ENCODE measurements around the gene ANKRD13A.

GRCh38 chr12:110047297-110047940 is 48.2 kb downstream of the ANKRD13A start:
- no peak for TF ChIP-seq CTCF (IDR thresholded peaks at IDR 0.05)
- TF ChIP-seq POLR2A (IDR thresholded peaks at IDR 0.05) = no peak

Measured in body of pancreas (tissue), 4 donors.